M059J (cell line): ENCODE results near the gene SLC4A8. TPM values are rescaled to one million over a fixed set of nuclear protein-coding genes. Genes with fewer than 3 reads are reported as not detected.

Experiments used
- DNase-seq: peaks from one replicate; pipeline ENCODE4 v3.0.0-alpha.2; 2012; ENCODE audit warnings: low read depth
- total RNA-seq: library from RNA; depleted of rRNA; stranded (reverse); fragments of >200 nt; shearing (Covaris generic); gene quantifications from 2 replicates; pipeline ENCODE4 v1.2.3, GENCODE V29; 2014; rRNA removed

The SLC4A8 gene
- total RNA-seq, 1 experiment from 2014 or later, result 2.5 TPM

DNA sequence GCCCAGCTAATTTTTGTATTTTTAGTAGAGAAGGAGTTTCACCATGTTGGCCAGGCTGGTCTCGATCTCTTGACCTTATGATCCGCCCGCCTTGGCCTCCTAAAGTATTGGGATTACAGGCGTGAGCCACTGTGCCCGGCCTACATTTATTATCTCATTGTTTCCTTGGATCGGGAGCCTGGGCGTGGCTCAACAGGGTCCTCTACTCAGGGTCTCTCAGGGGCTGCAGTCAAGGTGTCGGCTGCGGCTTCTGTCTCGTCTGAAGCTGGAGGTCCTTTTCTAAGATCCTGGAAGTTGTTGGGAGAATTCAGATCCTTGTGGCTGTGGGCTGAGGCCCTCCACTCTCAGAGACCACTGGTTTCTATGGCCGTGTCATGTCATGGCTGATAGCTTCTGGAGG lies 100.9 kb downstream of the SLC4A8 start:
- DNase-seq, result no peak

DNA sequence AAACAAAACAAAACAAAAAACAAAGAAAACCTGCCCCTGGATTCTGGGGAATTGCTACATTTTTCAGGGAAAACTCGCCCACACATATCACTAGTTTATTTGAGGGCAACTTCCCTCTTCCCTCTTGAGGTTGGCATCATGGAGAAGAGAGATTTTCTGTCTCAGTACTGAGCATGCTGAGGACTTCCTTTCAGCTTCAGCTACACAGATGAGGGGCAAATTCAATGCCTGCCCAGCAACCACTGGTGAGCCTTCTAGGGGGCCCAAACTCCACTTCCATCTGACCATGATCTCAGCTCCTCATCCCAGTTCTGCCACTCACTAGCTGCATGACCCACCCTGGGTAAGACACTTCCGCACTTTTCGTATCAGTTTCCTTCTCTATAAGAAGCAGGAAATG lies 103.3 kb downstream of the SLC4A8 start:
- no peak for DNase-seq

DNA sequence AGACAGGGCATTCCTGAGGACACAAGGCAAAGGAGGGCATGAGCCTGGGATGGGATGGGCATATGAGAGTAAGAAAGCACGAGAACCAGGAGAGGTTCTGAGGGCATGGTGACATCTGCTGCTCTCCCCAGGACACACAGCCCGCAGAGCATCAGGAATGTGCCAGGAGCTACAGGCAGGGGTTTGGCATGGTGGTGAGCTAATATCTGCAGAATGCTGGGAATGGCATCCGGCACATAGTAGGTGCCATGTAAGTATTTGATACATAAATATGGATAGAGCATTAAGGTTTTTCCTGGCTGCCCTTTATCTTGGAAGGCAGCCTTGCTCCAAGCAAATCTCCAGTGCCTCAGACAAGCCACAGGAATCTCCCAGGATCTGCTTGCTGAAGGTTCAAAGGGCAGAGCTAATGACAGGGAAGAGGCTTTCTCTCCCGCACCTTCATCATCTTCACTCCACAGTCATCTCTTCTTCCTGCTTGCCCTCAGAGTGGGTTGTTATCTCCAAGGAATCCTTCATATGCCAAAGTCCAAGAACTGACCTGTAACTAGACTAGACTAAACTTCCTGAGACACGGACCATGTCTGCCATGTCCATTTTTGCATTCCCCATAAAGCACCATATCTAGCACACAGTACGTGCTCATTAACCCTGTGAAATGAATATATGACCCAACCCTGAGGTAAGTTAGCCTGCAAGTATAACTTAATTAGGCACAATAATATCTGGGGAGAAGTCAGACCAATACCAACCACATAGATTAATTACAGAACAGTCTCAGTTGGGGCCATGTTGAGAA lies 104.4 kb downstream of the SLC4A8 start:
- peak; percentile 18 for DNase-seq

DNA sequence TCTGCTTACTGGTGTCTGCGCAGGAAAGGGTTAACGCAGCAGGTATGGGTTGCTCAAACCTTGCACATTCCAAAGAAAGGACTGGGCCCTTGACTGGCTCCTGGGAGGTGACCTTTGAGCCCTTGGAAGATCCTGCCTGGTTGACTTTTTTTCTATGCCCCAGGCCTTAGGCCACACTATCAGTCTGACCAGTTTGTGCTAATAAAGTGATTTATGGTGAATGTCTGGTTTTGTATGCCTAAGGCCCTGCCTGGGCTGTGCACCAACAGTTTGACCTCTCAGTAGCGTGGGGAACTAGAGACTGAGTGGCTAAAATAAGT lies 105.0 kb downstream of the SLC4A8 start:
- DNase-seq, result peak; percentile 13

DNA sequence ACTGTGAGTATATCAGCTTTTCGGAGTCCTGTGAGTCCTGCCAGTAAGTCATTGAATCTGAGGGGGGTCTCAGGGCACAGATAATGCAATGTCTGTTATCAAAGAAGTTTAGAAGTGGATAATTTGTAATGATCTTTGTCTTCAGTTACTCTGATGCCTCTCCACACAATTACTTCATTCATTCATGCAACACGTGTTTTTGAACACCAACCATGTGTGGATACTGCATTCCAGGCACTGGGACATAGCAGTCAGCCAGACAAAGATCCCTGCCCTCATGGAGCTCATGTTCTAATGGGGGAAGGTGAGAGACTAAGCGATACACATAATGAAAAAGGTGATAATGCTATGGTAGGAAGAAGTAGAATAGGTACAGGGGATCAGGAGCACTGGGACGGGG lies 105.6 kb downstream of the SLC4A8 start:
- no peak for DNase-seq

DNA sequence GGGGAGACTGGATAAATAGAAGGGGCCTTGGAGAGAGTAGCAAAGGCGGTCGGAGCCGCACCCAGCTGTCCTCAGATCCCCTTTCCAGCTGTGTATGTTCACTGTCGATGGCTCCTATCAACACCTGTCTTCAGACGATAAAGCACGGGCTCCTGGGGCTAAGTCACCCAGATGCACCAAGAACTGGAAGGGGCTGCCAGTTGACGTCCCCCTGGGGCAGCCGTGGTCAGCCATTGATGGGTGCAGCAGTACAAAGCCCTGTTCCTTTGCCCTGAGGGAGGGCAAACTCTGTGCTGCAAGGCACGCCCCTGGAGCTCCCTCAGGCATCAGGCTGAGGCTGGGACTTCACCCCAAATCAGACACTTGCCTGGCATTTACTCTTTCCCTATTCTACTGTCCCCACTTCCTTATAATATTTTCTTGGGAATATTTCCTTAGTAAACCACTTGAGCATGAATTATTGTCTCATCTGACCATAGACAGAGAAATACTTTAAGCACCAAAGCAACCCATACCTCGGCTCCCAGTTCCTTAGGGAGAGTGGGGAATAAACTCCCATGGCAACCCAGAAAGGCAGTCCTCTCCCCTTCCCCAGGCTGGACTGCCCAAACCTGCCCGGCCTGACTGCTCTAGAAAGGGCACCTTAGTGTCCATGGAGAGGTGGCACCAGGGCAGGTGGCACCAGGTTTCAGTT lies 106.8 kb downstream of the SLC4A8 start:
- no peak for DNase-seq

GRCh38 chr12:51531978-51532497 lies 107.4 kb downstream of the SLC4A8 start:
- peak; percentile 77 for DNase-seq

- DNase-seq, result peak; percentile 43
Observed at GRCh38 chr12:51533799-51534198, 109.2 kb downstream of the SLC4A8 start.

DNA sequence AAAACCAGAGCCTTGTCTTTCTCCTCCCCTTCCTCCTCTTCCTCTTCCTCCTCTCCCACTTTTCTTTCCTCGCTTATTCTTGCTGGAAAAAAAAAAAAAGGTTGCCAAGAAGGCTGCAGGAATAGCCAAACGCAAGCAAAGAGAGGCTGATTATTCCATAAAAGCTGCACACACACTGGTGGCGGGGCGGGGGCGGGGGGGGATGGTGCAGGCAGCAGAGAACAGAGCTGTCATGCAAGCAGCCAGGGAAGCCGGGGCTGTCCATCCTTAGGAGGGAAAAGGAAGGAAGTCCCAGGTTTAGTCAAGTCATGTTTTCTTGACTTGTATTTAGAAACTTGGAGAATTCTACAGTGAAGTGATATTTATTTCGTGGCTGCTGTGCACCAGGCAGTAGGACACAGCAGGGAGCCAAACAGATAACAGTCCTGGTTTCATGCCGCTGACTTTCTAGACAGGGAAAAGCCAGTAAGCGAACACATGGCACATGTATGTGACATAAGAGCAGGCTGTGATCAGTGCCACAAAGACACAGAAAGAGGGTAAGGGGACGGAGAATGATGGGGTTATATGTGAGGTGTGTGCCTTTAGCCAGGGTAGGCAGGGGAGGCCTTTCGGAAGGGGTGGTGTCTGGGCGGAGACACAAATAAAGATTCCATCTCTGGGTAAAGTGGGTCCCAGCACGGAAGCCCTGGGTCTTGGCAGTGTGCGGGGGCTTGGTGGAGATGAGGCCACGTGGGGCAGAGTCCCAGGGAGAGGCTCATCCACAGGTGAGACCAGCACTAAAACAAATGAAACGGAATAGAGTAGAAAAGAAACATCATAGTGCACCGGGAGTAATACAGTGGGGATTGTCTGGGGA lies 109.8 kb downstream of the SLC4A8 start:
- no peak for DNase-seq

DNA sequence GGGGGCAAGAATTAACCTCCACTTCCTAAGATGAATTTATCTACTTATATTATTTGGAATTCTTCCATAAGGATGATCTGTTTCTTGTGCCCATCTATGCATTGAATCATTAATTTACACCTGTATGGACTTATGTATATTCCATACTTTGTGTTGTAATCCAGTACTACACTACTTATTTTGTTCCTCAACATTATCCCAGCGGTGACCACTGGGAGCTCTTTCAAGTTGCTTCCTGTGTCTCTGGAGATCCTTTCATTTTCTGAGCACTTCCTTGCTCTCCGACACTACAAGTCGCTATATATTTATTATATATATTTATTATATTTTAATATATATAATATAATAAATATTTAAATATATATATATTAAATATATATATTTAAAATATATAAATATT lies 111.5 kb downstream of the SLC4A8 start:
- DNase-seq, result peak; percentile 14

- DNase-seq, result no peak
Observed at GRCh38 chr12:51538149-51538548, 113.5 kb downstream of the SLC4A8 start.

DNA sequence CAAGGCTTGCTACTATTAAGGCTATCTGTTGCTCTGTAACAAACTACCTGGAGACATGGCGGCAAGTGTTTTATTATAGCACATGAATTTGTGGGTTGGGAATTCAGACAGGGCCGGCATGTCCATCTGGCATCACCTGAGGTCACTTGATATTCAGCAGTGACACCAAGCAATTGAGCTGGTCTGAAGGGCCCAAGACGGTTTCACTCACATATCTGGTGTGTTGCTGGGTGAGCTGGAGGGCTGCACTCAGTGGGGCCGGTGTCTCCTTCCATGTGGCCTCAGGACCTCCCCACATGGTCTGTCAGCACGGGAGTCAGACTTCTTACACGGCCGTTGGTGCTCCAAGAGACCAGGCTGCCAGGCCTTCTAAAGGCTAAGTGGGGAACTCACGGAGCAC lies 114.0 kb downstream of the SLC4A8 start:
- DNase-seq, result no peak

DNA sequence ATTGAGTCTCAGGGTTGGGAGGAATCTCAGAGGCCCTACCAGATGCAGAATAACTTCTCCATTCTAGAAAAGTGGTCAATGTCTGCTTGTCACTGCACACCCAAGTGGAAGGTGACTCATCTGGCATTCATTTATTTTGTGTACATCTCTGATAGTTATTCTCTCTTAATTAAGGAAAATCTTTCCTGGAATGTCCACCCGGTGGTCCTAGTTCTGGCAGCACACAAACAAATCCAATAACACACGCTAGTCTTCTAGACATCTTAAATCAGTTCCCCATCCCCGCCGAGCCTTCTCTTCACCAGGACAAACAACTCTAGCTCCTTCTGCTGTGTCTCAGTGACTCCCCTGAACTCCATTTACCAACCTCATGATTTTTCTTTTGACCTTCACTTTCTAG lies 116.4 kb downstream of the SLC4A8 start:
- DNase-seq, result no peak

GRCh38 chr12:51546097-51546496 lies 121.5 kb downstream of the SLC4A8 start:
- DNase-seq, result no peak

DNA sequence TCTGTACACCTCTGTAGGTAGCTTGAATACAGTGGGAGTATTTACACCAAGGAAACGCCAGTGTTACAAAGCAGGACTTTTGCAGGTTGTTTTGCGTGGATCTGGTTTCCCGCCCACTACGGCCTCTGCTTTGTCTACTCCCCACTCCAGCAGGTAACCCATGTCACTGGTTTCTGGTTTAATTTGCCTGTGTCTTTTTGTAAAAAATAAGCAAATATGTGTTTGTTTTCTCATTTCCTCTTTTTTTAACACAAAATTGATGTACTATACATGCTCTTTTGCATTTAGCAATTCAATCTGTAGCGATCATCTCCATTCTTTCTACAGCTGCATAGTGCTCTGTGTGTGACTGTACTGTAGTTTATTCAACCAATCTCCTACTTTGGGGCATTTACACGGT lies 123.0 kb downstream of the SLC4A8 start:
- DNase-seq, result no peak

- no peak for DNase-seq
Observed at GRCh38 chr12:51548241-51548640, 123.6 kb downstream of the SLC4A8 start.

- no peak for DNase-seq
Observed at GRCh38 chr12:51549637-51550036, 125.0 kb downstream of the SLC4A8 start.

Other genes starting within 250 kb of the SLC4A8 start
- 1.4 and 7.8 TPM in 2 replicates for gene POU6F1, start 206.8 kb upstream of the SLC4A8 start, total RNA-seq
- 480 and 492 TPM in 2 replicates for gene DAZAP2, start 186.0 kb upstream of the SLC4A8 start, total RNA-seq
- 15.8 and 17.8 TPM in 2 replicates for gene SMAGP, start 154.4 kb upstream of the SLC4A8 start, total RNA-seq
- not detected in 2 replicates for gene BIN2, start 100.7 kb upstream of the SLC4A8 start, total RNA-seq
- gene CELA1, start 78.2 kb upstream of the SLC4A8 start, total RNA-seq, result not detected in 2 replicates
- gene GALNT6, start 33.4 kb upstream of the SLC4A8 start, total RNA-seq, result 31.4 and 48.0 TPM in 2 replicates
- gene SCN8A, start 166.4 kb downstream of the SLC4A8 start, total RNA-seq, result 2.7 and 6.4 TPM in 2 replicates